Esophagus muscularis mucosa (tissue), 4 donors: ENCODE measurements around the gene RAE1. TPM values are rescaled to one million over a fixed set of nuclear protein-coding genes. Genes with fewer than 3 reads are reported as not detected.

ENCODE experiments used
- DNase-seq: peaks from one replicate; pipeline ENCODE4 v3.0.0-alpha.2; 2017; ENCODE audit errors: extremely low spot score
- H3K27ac ChIP-seq, 4 donors: fragments of 200-600 bp; sonication (generic); replicated peaks in 1 of 4; 1 replicate in 3 of 4; 2 replicates in 1 of 4; pipeline ENCODE4 v1.5.1; 2016 to 2019; ENCODE audit warnings: mild to moderate bottlenecking in 1 of 4
- H3K27me3 ChIP-seq, 4 donors: fragments of 200-600 bp; sonication (generic); one replicate each; pipeline versions ENCODE4 v1.5.1 to v1.6.0; 2016 to 2019
- H3K36me3 ChIP-seq, 4 donors: fragments of 200-600 bp; sonication (generic); one replicate each; pipeline ENCODE4 v1.5.1; 2016 to 2019
- H3K4me1 ChIP-seq, 4 donors: fragments of 200-600 bp; sonication (generic); one replicate each; pipeline ENCODE4 v1.5.1; 2016 to 2019
- H3K4me3 ChIP-seq, 4 donors: fragments of 200-600 bp; sonication (generic); 1 replicate in 2 of 4; 2 replicates in 2 of 4; pipeline ENCODE4 v1.5.1; 2016 to 2019; ENCODE audit warnings: mild to moderate bottlenecking in 4 of 4, moderate library complexity in 1 of 4
- H3K9me3 ChIP-seq, 4 donors: fragments of 200-600 bp; sonication (generic); 1 replicate in 3 of 4; 2 replicates in 1 of 4; pipeline ENCODE4 v1.5.1; 2016 to 2019
- CTCF ChIP-seq, 3 experiments: fragments of 200-600 bp in 2 of 3; fragments of 450-650 bp in 1 of 3; sonication (generic) in 2 of 3; IDR thresholded peaks; one replicate each; pipeline ENCODE4 v1.5.1; 2017 to 2019; ENCODE audit warnings: antibody characterized with exemption in 3 of 3, mild to moderate bottlenecking in 2 of 3, moderate library complexity in 1 of 3
- EP300 ChIP-seq: sonication (generic); formaldehyde crosslinking; IDR thresholded peaks from one replicate; pipeline ENCODE4 v1.6.1; 2017; ENCODE audit warnings: antibody characterized with exemption
- POLR2A ChIP-seq: fragments of 450-650 bp; IDR thresholded peaks from one replicate; pipeline ENCODE4 v1.6.1; 2017; ENCODE audit warnings: antibody characterized with exemption, moderate library complexity, mild to moderate bottlenecking, low read depth
- POLR2AphosphoS5 ChIP-seq, 2 donors: sonication (generic); formaldehyde crosslinking; IDR thresholded peaks; one replicate each; pipeline ENCODE4 v1.6.1; 2017; ENCODE audit warnings: antibody characterized with exemption in 2 of 2
- WGBS: methylation state at CpG from one replicate; pipeline ENCODE4 v1.1.5; 2018; 5-methylcytosine and 5-hydroxymethylcytosine counted together
- intact Hi-C: fragments of 100-400 bp; cut with DNase I; formaldehyde crosslinking; loops from one replicate; pipeline ENCODE4 v1.15.1; 2023
- total RNA-seq, 4 donors: library from RNA; depleted of rRNA; stranded (reverse); fragments of >200 nt; gene quantifications; one replicate each; pipeline versions ENCODE4 v1.1.0 to v1.2.1, GENCODE V29; 2016

The RAE1 gene
- total RNA-seq, 4 donors from 2014 or later, result 15.0 to 24.1 (median 21.5) TPM

GRCh38 chr20:57408131-57408530 lies 57.1 kb downstream of the RAE1 start:
- Histone ChIP-seq H3K4me3 (no peak overlapping the region), H3K27ac (peak overlapping the region; percentile 93 to 95 (median 94)), H3K4me1 (peaks cover 38 to 90% (median 86%) of the 10 kb centered on the region in 4 donors), H3K9me3 (no peaks in the 10 kb centered on the region), H3K36me3 (peaks cover 22 to 69% (median 62%) of the 10 kb centered on the region in 4 donors), H3K27me3 (no peaks in the 10 kb centered on the region)
- DNase-seq, result no peak
- TF ChIP-seq CTCF (IDR thresholded peaks at IDR 0.05) (no peak), EP300 (no peak), POLR2AphosphoS5 (IDR thresholded peaks at IDR 0.05) (peak in 1 of 2 donors; percentile 52), POLR2A (no peak)
- 63% methylated on average over 13 of the region's 13 CpGs for WGBS
- intact Hi-C loops, result loop anchor here (5.0 kb wide), 1 partner anchor 34 kb away; no protein-coding TSS in a partner anchor

GRCh38 chr20:57408536-57409233 lies 57.6 kb downstream of the RAE1 start:
- Histone ChIP-seq H3K27me3 (no peaks in the 10 kb centered on the region), H3K27ac (peak overlapping the region; percentile 93 to 95 (median 94)), H3K9me3 (no peaks in the 10 kb centered on the region), H3K36me3 (peaks cover 22 to 64% (median 58%) of the 10 kb centered on the region in 4 donors), H3K4me3 (no peak overlapping the region), H3K4me1 (peaks cover 38 to 84% (median 81%) of the 10 kb centered on the region in 4 donors)
- 58% methylated on average over 28 of the region's 29 CpGs for WGBS
- TF ChIP-seq CTCF (IDR thresholded peaks at IDR 0.05) (no peak), POLR2A (no peak), EP300 (no peak), POLR2AphosphoS5 (IDR thresholded peaks at IDR 0.05) (no peak)
- no peak for DNase-seq
- intact Hi-C loops, result loop anchor here (5.0 kb wide), 1 partner anchor 34 kb away; no protein-coding TSS in a partner anchor

- no peaks in the 10 kb centered on the region for H3K9me3 ChIP-seq
These were observed 58.2 kb downstream of the RAE1 start for GRCh38 chr20:57409316-57409671.

GRCh38 chr20:57409672-57410397 lies 58.8 kb downstream of the RAE1 start:
- no peaks in the 10 kb centered on the region for H3K9me3 ChIP-seq
- H3K27me3 ChIP-seq, result no peaks in the 10 kb centered on the region
- peak overlapping the region; percentile 93 to 95 (median 94) for H3K27ac ChIP-seq
- intact Hi-C loops, result loop anchor here (5.0 kb wide), 1 partner anchor 32 kb away; no protein-coding TSS in a partner anchor
- DNase-seq, result no peak
- 44% methylated on average over 14 of the region's 14 CpGs for WGBS
- TF ChIP-seq POLR2A (no peak), POLR2AphosphoS5 (IDR thresholded peaks at IDR 0.05) (no peak), EP300 (no peak), CTCF (IDR thresholded peaks at IDR 0.05) (no peak)
- H3K36me3 ChIP-seq, result peaks cover 22 to 52% (median 46%) of the 10 kb centered on the region in 4 donors
- H3K4me1 ChIP-seq, result peaks cover 38 to 78% (median 76%) of the 10 kb centered on the region in 4 donors
- H3K4me3 ChIP-seq, result no peak overlapping the region

More at GRCh38 chr20:57409316-57409671, 58.2 kb downstream of the RAE1 start:
- H3K36me3 ChIP-seq, result peaks cover 22 to 57% (median 52%) of the 10 kb centered on the region in 4 donors
- H3K4me1 ChIP-seq, result peaks cover 38 to 78% (median 76%) of the 10 kb centered on the region in 4 donors
- intact Hi-C loops, result loop anchor here (5.0 kb wide), 1 partner anchor 33 kb away; no protein-coding TSS in a partner anchor
- WGBS, result 61% methylated on average over 10 of the region's 16 CpGs
- H3K27ac ChIP-seq, result peak overlapping the region; percentile 93 to 95 (median 94)
- H3K27me3 ChIP-seq, result no peaks in the 10 kb centered on the region
- DNase-seq, result no peak
- TF ChIP-seq EP300 (no peak), CTCF (IDR thresholded peaks at IDR 0.05) (no peak), POLR2AphosphoS5 (IDR thresholded peaks at IDR 0.05) (peak; percentile 35 to 41), POLR2A (no peak)
- H3K4me3 ChIP-seq, result no peak overlapping the region
